B cell (primary cell): ENCODE results near the gene CD300LB.

ENCODE experiments used
- CTCF ChIP-seq: fragments of 200-600 bp; IDR thresholded peaks from one replicate; pipeline ENCODE4 v1.8.0; 2022; ENCODE audit warnings: antibody characterized with exemption, mild to moderate bottlenecking
- EZH2 ChIP-seq: IDR thresholded peaks from 2 replicates; pipeline ENCODE4 v1.6.1; 2012; ENCODE audit warnings: borderline replicate concordance, low read depth, mild to moderate bottlenecking, moderate library complexity, low read length; ENCODE audit not compliant: insufficient read depth, poor library complexity, severe bottlenecking

GRCh38 chr17:74497471-74497870 is 33.8 kb downstream of the CD300LB start:
- TF ChIP-seq EZH2 (no peak), CTCF (no peak)
